Measurements from ENCODE around the gene BZW2.
"Not testable (repeated sequence)": the region's sequence is repeated elsewhere in the genome, so short reads cannot be mapped to it uniquely, and the experiment has no call there.

Gene BZW2

DNA sequence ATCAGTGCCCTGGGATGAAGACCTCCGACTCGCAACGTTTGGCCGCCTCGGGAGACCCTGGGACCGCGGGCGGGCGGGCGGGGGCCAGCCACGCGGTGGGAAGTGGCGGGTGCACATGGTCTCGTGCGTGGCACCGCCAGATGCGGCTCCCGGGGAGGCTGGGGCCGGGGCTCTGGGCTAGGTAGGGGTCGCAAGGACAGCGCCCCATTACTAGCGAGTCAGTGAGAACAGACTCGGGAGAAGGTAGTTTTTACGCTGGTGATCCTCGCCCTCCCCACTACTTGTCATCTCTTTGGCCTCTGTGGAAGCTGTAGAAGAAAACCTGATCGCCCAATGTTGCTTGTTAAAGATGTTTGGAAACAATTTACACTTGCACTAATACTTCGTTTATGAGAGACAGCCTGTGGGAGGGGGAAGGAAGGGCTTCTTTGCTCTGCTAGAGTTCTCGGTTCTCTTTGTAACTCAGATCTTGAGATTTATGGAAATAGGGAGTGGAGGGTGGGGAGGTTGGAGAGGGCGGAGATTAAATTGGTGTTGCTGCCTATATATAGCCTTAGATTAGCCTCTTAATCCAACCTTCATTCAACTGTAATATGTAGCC is 591 bp downstream of the BZW2 start:
- DNase-seq: no peak

DNA sequence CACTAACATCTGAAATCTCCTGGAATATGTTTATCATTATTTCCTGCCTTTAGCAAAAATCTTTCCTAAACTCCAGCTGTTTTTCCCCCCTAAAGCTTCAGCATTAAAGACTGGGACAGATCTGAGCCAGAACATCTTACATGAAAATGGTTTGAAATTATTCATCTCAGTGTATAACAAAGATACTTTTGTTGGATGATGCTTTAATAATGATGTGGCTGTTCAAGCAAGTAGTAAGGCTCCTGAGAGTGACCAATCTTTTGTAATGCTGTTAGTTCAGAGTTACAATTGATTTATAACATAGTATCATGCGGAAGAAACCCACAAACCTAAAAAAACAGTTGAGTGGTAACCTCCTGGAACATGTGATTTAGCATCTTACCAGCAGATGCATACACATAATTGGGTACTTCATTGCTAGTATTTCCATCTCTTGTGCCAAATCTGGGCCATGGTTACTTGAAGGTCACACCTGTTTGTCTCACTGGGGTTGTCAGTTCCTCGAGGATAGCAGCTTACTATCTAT is 1.5 kb downstream of the BZW2 start:
- DNase-seq: no peak

DNA sequence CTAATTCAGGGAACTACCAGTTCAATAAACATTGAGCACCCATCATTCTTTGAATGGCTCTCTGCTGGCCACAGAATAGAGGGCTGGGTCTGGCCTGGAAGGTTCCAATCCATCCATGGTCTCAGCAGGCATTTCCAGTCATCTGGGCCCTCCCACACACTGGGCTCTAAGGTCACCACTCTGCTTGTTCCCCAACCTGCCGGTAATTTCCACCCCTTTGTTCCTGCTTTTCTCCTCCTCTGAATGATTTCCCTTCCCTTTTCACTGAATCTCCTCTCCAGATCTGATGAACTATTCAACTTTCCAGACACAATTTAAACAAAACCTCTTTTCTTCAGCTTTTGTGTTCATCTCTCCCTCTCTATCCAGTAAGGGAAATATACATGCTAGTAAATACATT is 2.6 kb downstream of the BZW2 start:
- no peak for DNase-seq

DNA sequence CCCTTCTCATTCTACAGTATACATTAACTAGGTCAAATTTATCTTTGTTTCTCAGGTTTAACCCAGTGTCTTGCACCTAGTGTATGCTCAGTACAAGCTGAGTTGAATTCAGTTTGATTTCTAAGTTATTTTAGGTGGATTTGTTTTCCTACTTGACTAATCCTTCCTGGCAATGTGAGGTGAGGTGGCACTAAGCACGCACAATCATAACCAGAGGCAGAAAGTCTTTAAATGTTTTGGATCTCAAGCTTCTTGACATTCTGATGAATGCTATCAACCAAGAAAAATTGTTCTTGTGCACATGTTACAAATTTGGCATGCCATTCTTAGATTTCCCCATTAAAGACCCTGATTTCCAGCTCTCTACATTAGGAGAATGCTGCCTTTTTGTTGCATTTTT is 3.2 kb downstream of the BZW2 start:
- DNase-seq: no peak

DNA sequence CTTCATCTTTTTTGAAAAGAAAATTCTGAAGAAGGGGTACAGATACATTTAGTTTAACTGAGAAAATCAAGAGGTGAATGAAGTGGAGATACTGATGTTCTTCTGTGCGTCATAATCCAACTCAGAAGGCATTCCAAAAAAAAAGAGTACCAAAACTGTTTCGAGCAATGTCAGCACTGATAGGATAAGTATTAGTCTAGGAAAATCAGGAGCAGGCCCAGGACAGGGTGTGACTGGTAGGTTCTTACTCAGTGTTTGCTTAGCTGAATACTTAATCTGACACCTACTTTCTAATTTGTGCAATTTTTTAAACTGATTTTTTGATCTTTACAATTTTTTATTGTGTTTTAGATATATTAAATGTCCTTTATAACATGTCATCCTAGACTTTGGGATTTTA is 4.3 kb downstream of the BZW2 start:
- DNase-seq: no peak

DNA sequence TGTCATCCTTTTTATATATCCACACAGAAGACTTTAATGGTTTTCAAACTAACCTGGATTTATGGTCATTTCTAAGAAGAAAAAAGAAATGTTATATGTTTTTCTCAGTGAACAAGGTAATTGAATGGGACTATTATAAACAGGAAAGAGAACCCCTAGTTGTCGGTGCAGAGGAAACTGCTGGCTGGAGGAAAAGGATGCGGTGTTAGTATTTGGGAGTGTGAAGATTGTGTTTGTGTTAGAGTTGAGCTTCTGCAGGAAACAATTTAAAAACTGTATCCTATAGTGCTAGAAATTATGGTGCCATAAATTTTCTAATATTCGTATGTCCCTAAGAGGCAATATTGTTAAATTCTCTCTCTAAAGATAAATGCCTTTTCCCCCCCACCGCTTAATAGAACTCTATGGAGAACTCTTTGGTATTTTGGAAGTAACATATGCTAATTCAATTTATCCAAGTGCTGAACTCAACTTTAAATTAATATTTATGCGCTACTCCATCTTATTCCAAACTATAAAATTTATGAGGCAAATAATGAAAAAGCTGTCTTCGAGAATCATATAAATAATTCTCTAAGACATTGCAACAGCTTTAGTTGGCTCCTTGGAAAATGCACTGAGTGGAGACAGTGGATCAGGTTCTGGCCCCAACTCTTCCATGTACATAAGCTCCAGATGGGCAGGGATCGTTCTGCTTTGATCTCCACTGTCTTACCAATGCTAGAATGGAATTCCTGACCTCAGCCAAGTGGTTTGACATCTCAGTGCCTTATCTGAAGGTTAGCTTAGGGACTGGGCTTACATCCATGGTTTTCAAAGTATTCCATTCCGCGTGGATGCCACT is 5.6 kb downstream of the BZW2 start:
- no peak for DNase-seq

DNA sequence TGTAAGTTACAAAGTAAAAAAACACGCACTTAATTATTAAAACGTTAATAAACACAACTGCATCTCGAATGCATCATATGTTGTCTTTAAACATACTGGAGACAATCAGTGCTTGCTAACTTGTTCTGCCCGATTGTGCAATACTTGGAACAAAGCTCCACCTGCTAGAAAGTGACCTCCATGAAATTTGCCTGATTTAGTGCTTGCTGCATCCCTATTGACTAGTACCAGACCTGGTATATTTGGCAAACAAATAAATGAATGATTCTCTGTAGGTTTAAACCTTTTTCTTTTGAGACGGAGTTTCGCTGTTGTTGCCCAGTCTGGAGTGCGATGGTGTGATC is 6.2 kb downstream of the BZW2 start:
- no peak for DNase-seq

DNA sequence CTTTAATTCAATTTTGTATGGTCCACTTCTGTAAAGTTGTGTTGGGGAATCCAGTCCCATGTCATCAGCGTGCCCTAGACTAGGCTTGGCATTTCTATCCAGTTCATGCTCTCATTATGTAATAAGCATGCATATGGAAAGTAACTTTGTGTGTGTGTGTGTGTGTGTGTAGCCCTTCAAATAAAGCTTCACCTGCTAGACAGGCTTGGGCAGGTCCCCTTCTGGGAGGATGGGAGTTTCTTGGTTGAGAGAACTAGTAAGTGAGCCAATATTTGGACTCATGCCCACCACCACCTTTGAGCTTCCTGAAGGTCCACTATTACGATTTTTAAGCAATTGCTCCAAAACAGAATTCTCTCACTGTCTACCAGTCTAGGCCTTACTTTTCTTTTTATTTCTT is 6.9 kb downstream of the BZW2 start:
- DNase-seq: no peak

DNA sequence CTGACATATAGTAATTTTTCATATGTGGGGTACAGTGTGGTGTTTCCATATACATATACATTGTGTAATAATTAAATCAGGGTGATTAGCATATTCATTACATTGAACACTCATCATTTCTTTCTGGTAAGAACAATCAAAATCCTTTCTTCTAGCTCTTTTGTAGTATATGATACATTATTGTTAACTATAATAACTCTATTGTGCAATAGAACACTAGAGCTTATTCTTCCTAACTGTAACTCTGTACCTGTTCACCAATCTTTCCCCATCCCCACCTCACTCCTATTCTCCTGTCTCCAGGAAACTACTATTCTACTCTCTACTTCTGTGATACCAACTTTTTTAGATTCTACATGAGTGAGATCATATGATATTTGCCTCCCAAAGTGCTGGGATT is 9.4 kb downstream of the BZW2 start:
- no peak for DNase-seq

DNA sequence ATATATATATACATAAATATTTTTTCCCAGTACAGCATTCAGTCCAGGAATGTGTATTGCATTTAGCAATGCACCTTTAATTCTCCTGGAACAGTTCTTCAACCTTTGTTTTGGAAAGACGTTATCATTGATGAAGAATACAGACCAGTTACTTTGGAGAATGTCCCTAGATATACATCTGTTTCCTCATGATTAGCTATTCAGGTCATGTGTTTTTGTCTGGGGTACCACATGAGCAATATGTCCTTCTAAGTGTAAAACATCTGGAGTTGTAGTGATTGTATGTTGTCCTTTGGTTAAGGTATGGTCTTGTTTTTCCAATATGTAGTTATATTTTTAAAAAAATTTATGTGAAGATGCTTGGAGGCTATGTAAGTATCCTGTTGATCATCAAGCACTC is 10.2 kb downstream of the BZW2 start:
- no peak for DNase-seq

DNA sequence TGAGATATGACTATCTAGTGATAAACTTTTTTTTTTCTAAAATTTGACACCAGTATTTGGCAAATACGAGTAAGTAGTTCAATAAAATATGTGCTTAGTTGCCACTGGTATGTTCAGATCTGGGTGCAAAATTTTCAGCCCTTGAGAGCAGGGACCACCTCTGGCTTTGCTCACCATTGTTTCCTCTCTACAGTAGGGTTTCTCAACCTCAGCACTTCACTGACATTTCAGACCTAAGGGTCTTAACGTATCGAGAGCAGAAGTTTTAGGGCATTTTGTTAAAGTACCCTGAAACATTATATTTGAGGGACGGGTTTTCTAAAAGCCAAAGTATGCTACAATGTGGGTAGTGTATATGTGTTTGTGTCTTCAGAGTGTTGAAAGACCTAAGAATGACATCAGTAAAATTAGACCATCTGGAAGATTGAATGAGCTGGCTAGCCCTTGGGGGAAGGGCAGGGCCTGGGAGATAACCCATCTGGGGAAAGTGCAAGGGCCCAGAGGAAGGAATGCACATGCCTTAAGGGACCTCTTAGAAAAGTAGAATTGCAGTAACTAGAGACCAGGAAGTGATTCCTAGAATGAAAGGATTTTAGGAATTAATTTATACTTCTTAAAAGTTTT is 11.8 kb downstream of the BZW2 start:
- no peak for DNase-seq

DNA sequence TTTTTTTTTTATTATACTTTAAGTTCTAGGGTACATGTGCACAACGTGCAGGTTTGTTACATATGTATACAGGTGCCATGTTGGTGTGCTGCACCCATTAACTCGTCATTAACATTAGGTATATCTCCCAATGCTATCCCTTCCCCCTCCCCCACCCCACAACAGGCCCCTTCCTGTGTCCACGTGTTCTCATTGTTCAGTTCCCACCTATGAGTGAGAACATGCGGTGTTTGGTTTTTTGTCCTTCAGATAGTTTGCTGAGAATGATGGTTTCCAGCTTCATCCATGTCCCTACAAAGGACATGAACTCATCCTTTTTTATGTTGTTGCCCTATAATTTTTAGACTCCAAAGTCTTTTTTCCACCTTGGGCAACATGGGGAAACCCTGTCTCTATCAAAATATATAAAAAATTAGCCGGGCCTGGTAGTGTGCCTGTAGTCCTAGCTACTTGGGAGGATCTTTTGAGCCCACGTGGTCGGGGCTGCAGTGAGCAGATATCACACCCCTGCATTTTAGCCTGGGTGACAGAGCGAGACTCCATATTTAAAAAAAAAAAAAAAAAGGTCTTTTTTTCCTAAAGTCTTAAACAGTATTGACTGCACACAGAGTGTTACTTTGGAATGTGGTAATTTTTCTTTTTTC is 14.0 kb downstream of the BZW2 start:
- not testable (repeated sequence) for DNase-seq

DNA sequence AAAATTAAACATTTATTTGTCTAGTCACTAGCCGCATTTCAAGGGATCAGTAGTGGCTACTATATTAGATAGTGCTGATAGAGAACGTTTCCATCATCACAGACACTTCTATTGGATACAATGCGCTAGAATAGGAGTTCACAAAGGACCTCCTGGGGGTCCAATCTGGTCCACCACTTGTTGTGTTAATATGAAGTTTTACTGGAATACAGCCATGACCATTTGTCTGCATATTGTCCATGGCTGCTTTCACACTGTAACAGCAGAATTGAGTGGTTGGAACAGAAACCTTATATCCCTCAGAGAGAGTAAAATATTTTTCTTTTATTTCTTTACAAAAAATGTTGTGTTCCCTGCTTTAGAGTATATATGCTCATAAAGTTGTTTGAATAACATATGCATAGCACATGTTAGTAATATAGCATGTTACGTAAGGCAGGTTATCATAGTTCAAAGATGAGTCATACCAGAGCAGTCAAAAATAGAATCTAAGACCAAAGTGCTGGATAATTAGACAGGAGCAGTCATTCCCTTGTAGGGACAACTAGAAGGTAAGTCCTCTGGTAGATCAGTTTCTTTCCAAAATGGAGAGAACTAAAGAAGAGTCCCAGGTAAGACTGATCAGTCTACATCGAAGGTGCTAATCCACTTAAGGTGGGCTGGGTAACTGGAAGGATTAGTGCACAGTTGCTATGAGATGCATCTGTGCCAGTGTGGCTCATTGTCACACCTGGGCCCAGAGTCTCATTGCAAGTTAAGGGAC is 14.9 kb downstream of the BZW2 start:
- no peak for DNase-seq

DNA sequence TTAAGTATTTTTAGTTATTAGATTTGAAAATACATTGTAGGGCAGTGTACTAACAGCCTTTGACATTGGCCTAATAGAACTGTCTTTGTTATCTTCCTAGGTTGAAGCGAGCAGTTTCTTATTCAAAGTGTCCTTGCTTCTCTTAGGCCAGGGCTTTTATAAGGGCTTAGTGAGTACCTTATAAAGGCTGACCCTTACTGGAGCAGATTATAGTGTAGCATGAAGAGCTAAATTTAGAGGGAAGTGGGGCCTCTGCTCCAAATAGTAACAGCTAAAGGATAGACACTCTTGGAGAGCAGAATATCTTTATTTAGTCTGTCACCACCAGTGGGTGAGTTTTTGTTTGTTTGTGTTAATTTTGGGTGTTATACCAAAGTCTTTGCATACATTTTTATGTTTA is 15.9 kb downstream of the BZW2 start:
- DNase-seq: no peak

DNA sequence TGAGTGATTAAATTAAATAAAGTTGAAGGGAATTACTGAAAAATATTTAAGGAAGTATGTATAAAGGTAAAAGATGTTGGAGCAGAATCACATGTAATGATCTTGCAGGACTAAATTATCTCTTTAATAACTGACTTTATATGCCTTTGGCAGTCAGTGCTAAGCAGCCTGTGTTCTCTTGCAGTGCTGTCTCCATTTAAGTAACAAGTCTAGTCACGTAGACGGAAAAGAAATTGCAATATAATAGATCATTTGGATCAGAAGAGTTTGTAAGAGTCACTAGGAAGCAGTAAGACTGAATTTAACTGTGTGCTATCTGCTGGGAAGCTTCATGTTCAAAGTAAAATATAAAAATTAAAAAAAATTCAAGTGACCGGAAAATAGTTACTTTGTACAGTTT is 21.4 kb downstream of the BZW2 start:
- DNase-seq: no peak

DNA sequence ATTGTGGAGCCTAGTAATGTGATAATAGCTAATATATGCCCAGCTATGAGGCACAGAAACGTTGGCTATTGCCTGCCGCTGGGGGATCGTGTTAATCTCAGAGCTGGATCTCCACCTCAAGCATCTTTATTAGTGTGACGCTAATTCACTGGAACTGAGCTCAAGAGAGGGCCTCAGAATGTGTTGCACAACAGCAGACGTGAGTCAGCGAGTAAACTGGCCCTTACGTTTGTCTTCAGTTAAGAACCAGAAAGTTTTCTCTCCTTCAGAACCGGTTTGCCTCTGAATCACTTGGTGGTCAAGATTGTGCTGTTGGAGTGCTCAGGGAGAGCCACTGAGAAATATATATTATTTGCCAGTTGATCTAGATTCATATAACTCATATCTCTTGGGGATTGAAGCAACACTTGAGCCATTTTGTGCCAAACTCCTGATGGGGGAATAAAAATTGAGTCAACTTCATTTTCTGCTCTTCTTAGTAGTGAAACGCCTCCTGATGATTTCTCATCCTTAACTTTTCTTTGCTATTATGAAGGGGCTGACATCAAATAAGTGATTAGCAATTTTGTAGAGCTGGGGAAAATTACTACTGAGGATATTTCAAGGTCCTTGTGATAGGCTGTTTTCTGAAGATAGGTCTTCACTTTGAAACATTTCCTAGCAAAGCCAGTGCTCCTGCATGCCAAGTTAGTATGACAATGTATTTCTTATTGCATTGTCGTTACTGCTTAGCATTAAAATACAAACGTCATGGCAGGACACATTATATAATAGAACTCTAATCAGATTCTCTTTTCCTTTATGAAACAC is 22.3 kb downstream of the BZW2 start:
- DNase-seq: no peak

DNA sequence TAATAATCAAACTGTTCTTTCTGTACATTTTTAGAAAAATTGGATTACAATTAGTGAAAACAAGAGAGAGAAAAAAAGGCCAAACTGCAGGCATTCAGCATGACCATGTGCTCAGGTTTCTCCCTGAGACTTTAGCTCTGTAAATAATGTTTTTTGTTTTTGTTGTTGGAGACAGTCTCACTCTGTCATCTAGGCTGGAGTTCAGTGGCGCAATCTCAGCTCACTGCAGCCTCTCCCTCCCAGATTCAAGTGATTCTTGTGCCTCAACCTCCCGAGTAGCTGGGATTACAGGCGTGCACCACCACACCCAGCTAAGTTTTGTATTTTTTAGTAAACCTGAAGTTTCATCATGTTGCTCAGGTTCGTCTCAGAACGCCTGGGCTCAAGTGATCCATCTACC is 23.0 kb downstream of the BZW2 start:
- DNase-seq: no peak

DNA sequence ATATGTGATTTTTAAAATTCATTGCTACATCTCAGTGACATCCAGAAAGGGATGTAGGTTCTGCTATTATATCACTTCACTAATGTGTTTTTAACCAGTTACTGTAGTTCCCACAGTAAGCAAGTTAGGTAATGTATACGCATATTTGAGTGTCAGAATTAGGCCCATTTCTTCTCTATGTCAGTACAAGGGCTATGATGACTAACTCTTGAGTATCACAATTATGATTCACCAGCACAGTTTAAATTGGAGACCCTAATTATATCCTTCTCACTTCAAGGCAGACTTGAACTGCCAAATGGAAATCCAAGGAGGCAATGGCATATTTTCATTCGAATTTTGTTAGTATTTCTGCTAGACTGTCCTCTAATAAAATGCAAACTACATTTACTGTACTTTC is 23.6 kb downstream of the BZW2 start:
- no peak for DNase-seq

DNA sequence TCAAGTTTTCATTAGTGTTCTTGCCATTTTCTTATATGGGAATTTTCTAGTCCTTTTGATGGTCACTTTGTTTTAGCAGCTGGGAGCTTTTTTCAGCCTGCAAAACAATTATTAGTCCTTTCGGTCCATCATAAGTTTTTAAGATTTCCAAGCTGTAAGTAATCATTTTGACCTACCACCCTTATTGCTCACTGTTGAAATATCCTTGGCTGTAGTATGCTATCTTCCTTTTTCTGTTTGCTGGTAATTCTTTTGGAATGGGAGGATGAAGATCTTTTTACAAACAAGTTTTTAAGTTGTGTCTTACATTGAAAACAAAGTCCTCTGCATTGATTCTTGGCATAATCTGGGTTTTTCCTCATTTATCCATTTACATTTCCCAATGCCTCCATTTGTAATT is 24.0 kb downstream of the BZW2 start:
- DNase-seq: no peak

DNA sequence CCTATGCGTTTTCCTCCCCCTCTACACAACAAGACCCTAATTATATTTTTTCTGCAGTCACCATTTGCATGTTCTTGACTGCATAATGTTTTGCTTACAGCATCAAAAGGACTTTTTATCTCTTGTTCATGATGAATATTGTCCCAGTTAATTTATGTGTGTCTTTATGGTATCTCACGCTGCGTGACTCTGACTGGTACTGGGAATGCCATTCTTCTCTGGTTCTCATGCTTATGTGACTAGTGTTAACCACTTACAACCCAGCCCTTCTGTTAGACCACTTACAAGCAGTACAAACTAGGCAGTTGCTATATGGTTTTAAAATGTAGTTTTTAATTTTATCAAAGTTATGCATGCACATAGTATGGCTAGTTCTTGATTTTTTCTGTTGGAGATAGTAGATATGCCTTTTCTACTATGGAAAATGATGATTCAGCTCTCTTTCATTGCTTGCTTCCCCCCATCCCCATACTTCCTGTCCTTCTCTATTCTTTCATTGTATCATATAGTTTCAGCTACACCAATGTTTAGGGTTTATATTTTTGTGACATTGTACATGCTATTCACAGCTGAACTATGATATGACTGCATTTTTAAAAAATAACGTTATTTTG is 24.9 kb downstream of the BZW2 start:
- DNase-seq: no peak

DNA sequence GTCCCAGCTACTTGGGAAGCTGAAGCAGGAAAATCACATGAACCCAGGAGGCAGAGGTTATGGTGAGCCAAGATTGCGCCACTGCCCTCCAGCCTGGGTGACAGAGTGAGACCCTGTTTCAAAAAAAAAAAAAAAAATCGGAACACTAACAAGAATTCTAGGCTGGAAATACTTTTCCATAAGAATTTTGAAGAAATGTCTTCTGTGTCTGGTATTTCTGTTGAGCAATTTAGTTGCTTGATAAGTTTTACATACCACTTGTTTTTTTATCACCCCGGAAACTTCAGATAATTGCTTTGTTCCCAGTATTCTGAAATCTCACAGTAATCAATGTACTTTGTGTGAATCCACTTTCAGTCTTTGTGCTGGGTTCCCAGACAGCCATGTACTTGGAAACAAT is 25.8 kb downstream of the BZW2 start:
- no peak for DNase-seq

DNA sequence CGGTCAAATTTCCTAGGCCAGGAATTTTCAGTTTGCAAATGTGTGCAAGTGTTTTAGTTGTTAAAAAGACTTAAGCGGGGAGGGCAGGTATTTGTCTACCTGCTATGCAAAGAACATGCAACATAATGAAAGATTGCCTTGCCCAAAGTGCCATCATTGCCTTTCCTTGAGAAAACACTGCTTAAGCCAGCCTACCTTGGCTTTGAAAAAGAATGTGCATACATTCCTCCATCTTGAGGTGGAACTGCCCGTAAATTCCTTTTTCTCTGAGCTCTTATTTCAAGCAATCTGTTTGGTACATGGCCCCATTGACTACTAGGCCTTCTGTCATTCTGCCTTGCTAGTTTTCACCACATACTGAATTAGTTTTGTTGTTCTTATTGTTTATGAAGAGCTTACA is 29.3 kb downstream of the BZW2 start:
- DNase-seq: no peak
